Activated CD4-positive, alpha-beta T cell treated with anti-CD3 and anti-CD28 coated beads for 4 hours (primary cell): ENCODE results near the gene SMOC1.

ENCODE experiments used
- DNase-seq, 2 donors: peaks; one replicate each; pipeline ENCODE4 v3.0.0-alpha.2; 2020

The SMOC1 gene

GRCh38 chr14:69863083-69863482 lies 16.1 kb upstream of the SMOC1 start:
- DNase-seq, result no peak

- no peak for DNase-seq
These were observed 13.4 kb upstream of the SMOC1 start for GRCh38 chr14:69865701-69866365.

DNA sequence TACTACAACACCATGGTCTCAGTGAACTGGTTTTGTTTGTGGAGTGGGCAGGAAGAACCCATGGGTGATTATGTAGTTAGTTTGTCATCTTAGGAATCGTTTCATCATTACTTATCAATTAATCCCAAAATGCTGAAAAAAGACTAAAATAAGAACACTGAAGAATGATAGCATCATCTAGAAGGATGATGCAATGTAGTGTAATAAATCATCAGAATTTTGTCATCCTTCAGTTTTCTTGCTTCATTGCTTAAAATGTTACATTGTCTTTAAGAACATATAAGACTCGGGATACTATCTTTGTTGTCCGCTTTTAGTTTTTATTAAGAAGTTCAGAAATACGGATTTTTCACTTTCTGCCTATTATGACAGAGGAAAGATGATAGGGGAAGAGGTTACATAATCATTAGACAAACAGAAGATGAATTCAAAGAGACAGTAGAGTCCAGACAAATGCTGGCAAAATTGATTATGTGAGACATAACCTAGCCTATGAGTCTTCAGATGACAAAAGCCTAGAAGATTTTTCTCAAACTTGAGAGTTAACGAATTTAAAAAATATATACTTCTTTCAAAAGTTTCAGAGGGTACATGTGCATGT lies 10.8 kb upstream of the SMOC1 start:
- no peak for DNase-seq

GRCh38 chr14:69870613-69871012 lies 8.6 kb upstream of the SMOC1 start:
- DNase-seq, result no peak

- no peak for DNase-seq
These were observed 5.1 kb upstream of the SMOC1 start for GRCh38 chr14:69873877-69874780.

DNA sequence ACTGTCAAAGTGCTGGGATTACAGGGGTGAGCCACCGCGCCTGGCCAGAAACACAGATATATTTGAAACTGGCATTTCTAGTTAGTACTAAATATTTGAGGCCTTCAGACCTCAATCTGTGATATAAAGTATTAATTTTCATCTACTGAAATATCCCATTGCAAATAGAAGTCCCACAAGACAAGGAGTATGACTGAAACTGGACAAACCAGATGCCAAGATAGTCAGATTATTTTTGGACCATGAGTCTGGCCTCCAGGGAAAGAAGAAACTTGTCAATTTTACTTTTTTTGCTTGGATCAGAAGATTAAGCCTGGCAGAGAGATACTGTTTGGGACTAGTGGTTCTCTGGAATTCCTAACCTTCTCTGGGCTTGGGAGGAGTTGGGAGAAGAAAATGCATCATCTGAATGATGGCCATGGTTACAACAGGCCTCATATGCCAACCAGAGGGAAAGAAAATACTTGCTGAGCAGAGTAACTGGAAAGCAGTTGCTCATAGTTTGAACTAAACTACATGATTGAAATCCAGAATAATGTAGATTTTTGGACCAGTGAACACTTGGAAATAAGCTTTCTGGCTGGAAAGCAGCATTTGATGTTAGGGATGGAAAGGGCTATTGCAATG lies 2.9 kb upstream of the SMOC1 start:
- DNase-seq, result no peak

GRCh38 chr14:69876848-69877306 lies 2.3 kb upstream of the SMOC1 start:
- DNase-seq, result no peak

DNA sequence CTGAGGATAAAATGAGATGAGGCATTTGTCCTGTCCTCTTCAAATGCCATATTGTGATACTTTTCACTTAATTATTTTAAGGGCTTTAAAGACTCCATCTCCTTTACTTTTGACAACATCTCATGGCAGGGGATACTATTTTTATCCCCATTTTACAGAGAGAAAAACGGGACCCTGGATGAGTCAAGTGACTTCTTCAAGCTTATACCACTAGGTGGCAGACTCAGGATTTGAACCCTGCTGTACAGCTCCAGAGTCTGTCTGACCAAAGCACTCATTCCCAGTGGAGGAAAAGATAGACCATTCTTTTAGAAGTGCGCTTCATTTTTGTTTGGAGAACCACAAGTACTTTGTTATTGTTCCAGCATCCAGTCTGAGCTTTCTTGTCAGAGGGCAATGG lies 1.7 kb upstream of the SMOC1 start:
- DNase-seq, result no peak

DNA sequence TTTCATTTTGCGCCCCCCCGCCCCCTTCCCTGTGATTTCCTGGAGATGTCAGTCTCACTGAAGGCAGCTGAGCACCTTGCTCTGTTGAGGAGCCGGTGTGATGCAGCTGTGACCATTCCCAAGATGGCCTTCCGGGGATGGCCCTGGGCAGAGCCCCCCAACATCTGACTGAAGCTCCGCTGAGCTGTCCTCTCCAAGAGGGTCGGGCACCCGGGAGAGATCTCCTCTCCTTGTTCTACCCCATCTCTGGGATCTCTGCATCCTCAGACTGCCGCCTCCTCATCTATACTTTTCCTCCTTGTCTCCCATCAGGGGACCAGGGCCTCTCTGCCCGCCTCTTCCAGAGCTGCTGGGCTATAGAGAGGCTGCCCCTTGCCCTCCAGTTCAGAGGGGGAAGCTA lies 965 bp upstream of the SMOC1 start:
- no peak for DNase-seq

GRCh38 chr14:69880044-69880487 lies 850 bp downstream of the SMOC1 start:
- DNase-seq, result no peak

DNA sequence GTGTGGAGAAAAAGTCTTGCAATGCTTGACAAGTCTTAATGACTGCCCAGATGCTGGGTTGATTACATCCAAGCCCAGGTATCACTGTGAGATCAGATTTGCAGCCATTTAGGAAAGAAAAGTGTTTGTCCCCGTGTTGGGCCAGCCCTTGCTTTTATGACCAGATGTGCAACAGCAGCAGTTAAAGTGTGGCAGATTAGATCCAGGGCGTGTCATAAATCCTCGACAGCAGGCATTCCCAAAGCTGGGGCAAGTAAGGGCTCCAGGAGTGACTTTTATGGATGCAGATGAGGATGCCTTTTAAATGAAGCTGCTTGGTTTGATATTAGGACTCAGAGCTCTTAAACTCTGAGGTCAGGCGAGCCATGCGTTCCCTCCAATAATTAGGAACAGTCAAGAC lies 1.7 kb downstream of the SMOC1 start:
- no peak for DNase-seq

DNA sequence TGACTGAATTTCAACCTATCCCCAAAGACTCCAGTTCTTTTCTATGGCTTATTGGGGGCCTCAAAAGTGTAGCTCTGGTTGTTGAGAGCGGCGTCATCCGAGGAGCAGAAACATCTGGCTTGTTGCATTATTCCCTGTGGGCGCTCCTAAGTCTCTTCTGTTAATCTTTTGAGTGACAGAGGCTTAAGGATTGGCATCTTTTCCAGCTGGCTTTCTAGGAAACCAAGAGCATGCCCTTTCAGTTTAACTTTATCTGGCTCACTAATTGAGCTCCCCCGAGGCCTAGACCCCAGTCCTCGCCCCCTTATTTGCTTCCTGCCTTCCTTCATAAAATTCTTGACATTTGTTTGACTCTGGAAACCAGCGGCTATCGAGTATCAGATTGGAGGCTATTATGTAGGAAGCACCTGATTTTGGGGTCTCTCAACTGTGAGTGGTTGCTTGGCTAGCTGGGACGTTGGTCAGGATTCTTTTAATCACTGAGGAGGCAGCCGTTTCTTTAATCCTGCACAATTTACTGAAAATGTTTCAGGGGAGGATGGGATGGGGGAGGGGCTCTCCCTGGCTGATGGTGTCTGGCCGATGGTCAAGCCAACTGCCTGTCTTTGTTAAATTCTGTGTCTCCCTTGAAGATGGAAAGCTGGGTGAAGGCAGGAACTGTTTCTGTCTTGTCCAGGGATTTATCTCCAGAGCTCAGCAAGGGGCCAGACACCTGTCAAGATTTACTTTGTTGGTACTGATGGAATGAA lies 3.1 kb downstream of the SMOC1 start:
- DNase-seq, result no peak

DNA sequence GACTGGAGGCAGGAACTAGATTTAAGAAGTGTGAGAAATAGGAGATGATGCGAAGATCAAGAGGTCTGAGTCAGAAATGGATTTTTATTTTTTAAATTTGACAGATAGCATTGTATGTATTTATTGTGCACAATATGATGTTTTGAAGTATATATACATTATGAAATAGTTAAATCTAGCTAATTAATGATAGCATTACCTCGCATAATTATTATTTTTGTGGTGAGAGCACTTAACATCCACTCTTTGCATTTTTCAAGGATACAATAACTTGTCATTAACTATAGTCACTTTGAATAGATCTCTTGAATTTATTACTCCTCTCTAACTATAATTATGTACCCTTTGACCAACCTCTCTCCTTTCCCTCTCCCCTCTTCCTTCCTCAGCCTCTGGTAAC lies 3.7 kb downstream of the SMOC1 start:
- no peak for DNase-seq

DNA sequence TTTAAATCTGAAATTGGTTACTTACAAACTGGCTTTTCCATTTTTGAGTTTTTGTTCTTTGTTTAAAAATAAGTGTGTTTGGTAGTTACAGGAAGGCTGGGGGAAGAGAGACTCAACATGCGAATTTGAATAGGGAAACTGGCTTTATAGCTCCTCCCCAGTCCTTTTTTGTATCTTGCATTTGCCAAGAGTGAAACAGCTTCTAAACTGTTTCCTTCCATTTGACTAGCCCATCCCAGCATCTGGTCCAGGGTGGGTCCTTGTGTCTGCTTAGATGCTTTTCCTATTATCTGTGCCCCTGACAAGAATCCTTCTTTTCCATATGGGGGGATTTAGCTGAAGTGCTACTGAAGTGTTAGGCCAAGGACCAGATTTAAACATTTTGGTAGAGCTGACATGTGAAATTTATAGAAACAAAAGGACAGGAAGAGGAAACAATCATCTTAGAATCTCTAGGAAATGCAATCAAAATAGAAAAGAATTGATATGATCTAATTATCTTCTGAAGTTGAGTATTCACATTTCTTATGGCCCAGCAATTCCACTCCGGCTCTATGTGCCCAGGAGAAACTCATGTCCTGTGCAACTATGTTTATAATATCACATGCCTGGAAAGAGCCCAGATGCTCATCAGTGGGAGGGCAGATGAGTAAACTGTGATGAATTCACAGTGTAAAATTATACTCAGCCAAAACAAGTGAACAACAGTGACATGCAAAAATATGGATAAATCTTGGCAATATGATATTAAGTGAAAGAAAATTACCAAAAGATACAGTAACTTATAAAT lies 7.4 kb downstream of the SMOC1 start:
- DNase-seq, result no peak

DNA sequence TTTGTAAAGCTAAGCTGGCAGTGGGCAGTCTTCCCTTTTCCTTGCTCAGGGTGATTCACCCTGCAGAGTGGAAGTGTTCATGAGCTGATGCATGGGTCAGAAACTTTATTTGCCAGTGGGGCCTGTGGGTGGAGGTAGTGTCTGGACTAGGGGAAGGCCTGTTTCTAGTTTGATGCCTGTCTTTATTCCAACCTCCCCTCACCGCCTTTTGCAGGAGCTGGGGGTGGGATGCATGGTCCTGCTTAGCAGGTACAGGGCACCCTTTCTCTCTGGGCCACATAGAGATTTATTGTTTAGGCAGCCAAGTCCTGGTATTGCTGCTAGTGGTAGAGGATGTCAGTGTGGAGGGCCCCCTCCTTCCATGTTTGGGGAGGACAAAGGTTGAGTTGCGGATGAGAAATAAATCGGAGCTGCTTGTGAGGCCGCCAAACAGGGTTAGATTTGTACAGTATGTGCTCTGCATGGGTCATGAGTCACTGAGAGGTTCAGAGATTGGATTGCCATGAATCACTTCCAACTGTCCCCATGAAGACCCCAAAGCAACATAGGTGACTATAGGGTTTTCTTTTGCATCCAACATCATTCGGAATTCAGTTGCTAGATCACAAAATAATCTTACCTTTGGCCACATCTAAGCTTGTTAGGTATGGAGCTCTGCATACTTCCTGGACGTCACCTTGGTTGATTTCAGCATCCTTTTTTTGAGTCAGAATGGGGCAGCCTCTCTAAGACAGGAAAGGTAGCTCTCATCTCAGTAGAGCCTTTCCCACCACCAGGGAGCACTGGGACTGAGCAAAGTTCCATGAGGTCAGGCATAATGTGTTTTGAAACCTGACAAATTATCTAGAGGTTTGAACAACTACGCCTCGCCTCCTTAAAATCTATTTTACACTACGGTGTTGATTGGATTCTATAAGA lies 8.8 kb downstream of the SMOC1 start:
- DNase-seq, result no peak

- no peak for DNase-seq
These were observed 12.2 kb downstream of the SMOC1 start for GRCh38 chr14:69891422-69891821.

DNA sequence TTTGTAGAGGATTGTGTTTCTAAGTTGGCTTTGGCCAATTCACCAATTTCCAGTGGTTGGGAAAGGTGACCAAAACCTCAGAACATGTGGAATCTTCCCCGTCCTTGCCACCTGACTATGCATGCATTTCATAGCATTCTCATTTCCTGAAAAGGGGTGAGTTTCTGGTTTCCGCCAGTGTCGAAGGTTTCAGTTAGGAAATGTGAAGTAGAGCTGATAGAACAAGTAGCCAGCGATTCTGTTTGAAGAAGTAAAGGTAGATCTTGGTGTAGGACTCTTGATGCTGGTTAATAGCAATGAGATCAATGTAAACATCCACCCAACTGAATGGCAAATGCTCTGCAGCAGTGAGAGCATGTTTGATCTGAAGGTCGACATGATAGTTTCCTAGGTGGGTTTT lies 15.9 kb downstream of the SMOC1 start:
- no peak for DNase-seq

- DNase-seq, result no peak
These were observed 16.9 kb downstream of the SMOC1 start for GRCh38 chr14:69896080-69896479.

DNA sequence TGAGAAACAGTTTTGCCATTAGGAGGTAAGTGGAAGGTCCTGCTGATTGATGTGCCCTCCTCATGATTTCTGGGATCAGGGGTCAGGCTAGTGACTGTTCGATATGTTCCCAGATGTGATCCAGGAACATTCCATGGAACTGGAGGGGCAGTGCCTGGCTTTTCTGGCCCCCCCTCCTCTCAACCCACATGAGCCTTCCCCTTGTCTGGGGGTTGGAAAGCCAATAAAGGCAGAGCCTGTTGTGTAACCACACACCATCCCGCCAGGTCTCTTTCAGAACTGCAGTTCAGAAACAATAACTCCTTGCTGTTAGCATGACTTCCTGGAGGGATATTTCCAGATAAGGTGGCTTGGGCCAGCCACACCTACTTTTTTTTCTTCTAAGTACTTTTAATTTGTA lies 17.8 kb downstream of the SMOC1 start:
- no peak for DNase-seq

GRCh38 chr14:69900603-69901002 lies 21.4 kb downstream of the SMOC1 start:
- no peak for DNase-seq
